ENCODE measurements around the gene IL10RB.
"Not testable (repeated sequence)": the region's sequence is repeated elsewhere in the genome, so short reads cannot be mapped to it uniquely, and the experiment has no call there.

The IL10RB gene

GRCh38 chr21:33305344-33305671 is 39.1 kb downstream of the IL10RB start:
- no peak for DNase-seq

DNA sequence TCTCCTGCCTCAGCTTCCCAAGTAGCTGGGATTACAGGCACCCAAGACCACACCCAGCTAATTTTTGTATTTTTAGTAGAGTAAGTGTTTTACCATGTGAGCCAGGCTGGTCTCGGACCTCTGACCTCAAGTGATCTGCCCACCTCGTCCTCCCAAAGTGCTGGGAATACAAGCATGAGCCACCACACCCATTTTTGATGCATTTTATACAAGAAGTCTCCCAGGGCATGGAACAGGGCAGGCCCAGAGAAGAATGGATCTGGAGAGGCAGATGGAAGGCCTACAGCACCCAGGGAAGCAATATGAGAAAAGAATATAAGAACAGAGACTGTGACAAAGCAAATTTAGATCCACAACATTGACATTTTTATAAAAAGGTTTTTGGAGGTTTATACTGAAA is 39.8 kb downstream of the IL10RB start:
- no peak for DNase-seq

DNA sequence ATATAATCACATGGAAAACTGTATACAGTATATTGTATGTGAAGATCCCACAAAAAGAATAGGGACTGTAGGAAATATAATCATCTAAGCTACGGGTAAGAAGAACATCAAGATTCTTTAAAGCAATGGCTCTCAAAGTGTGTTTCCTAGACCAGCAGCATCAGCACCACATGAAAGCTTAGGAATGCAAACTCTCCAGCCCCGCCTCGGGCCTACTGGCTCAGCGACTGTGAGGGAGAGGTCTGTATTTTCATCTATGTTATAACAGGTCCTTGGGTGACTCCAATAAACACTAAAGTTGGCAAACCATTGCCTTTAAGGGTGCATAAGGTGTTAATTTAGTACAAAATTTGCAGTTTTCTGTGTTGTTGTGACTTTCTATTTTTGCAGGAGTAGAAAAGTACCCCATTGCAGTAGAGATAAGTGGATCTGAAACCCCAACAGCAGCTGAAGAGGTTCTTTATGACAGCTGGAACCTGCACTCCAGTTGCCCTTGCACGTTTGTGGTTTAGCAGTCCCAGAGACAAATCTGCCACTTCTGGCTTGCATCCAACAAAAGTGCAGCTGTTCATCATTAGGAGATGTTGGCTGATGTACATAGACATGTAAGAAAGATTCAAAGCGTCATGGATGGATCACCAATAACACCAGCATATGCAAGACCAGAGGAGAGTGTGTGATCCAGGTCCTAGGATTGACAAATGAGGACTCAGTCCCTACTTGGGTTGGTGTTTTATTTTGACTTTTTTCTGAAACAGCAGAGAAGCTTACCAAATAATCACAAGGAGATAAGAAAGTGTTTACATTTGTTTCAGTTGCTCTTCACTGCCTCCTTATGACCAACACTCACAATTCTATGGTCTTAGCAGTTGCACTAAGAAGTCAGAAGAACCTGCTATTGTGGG is 42.7 kb downstream of the IL10RB start:
- DNase-seq, result peak; percentile 34

GRCh38 chr21:33309778-33310177 is 43.6 kb downstream of the IL10RB start:
- DNase-seq, result no peak

DNA sequence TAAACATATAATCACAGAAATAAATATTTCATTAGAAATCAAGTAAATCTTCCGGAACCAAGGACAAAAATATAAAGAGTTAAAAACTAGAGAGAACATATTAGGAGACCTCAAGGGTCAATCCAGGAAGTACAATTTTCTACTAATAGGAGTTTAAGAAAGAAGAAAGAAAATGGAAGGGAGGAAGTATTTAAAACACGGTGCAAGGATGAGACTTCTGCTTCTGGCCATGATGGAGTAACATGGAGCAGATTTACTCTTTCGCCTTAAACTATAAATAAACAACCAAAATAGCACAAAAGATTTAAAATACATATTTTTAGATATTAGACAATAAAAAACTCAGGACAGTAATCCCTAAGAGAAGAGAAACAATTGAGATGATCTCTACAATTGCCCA is 46.0 kb downstream of the IL10RB start:
- DNase-seq, result no peak

GRCh38 chr21:33313183-33313582 is 47.0 kb downstream of the IL10RB start:
- DNase-seq, result no peak

- DNase-seq, result no peak
Measured at GRCh38 chr21:33313611-33314010, 47.4 kb downstream of the IL10RB start.

GRCh38 chr21:33314111-33314510 is 47.9 kb downstream of the IL10RB start:
- DNase-seq, result no peak

DNA sequence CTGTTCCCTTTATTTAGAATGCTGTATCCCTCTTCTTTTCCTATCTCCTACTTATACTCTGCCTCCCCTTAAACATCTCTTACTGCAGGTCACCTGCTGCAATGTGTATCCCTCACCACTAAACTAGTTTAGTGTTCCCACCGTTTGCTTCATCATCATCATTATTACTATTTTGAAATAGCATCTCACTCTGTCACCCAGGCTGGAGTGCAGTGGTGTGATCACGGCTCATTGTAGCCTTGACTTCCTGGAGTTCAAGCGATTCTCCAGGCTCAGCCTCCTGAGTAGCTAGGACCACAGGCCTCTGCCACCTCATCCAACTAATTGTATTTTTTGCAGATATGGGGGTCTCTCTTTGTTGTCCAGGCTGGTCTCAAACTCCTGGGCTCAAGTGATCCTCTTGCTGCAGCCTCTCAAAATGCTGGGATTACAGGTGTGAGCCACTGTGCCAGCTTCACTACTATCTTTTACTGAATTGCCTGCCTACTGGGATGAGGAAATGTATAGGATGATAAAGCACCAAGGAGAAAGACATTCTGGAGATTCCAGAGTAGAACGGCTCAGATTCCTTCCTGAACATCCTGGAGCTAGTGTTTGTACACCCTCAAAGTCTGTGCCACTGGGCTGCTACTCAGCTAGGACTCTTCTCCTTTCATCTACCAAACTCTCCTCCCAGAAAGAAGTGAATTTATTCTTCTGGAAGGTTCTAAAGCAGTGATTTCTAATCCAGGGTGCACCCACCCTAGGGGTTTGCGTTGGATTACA is 50.0 kb downstream of the IL10RB start:
- no peak for DNase-seq

- DNase-seq, result no peak
Measured at GRCh38 chr21:33317145-33317544, 51.0 kb downstream of the IL10RB start.

DNA sequence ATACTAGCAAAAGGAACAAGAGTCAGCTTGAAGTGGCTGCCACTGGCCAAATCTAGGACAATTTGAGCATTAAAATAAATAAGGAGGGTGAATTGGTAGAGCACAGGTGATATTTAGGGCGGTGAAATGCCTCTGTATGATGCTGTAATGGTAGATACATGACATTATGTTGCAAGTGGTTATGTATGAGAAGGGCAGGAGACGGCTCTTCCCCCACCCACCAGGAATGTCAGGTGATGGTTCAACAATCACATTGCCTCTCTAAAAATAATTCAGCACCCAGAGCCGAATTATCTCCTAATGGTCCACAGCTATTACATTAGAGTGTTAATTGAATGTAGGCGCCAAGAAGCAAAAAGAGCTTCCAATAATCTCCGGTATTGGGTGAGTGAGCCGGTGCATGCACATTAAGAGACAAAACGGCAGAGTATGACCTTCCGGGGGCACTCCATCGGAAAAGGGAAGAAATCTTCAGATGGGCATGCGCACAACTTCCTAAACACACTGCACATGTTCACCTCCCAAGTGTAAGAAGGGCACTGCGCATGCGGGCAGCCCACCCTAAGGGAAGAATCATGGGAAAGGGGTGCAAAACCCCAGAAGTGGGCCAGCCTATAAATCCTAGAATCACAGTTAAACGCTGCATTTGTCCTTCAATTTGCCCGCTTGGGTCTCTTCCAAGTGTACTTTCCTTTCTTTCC is 51.8 kb downstream of the IL10RB start:
- DNase-seq, result no peak

DNA sequence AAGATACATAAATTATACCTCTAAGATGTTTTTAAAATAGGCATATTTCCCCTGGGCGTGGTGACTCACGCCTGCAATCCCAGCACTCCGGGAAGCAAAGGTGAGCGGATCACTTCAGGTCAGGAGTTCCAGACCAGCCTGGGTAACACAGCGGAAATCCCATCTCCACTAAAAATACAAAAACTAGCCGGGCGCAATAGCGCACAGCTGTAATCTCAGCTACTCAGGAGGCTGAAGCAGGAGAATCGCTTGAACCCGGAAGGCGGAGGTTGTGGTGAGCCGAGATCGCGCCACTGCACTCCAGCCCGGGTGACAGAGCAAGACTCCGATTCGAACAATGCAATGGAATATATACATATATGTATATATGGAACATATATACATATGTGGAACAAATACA is 54.8 kb downstream of the IL10RB start:
- not testable (repeated sequence) for DNase-seq

DNA sequence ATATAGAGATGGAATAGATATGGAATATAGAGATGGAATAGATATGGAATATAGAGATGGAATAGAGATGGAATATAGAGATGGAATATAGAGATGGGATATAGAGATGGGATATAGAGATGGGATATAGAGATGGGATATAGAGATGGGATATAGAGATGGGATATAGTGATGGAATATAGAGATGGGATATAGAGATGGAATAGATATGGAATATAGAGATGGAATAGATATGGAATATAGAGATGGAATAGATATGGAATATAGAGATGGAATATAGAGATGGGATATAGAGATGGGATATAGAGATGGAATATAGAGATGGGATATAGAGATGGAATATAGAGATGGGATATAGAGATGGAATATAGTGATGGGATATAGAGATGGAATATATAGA is 57.4 kb downstream of the IL10RB start:
- DNase-seq, result not testable (repeated sequence)

- peak; percentile 98 for DNase-seq
Measured at GRCh38 chr21:33324291-33325221, 58.4 kb downstream of the IL10RB start, which contains the start of gene IFNAR1. TSS of gene IFNAR1 (plus strand) at chr21:33324970. CDS start at chr21:33325056, 86 bp downstream.

DNA sequence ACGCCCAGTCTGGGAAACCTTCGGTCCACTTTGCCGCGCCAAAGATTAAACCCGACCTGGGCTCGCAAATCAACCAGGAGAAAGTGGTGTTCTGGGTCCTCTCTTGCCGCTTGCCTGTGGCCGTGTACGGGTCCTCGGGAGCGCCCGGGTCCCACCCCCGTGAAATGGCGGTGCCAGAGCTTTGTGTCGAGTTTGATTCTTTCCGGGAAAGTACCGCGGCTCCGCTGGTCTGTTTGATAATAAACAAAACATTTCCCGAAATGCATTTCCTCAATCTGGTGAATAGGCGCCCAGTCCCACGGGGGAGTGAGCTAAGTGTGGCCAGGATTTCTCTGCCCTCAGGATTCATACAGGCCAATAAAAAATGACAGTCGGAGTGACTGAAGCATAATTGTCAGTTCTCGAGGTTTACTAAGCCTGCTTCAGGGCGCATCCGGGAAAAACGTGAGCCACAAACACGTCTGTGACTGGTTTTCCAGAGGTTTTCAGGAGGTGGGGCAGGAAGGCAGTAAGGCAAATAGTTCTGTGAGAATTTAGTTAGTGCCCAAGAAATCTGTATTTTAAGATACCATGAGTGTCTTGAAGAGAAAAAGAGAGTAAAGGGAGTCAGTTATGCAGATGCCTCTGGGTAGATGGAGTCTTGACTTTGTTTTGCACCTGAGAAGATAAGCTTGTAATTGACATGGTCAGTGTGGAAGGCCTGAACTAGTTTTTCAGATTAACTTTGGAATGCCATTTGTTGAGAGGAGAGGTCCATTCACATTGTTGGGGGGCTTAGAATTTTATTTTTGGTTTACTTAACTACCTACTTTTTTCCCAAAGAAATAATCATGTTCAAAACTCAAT is 59.3 kb downstream of the IL10RB start:
- DNase-seq, result peak; percentile 77

- no peak for DNase-seq
Measured at GRCh38 chr21:33327326-33327725, 61.2 kb downstream of the IL10RB start.

DNA sequence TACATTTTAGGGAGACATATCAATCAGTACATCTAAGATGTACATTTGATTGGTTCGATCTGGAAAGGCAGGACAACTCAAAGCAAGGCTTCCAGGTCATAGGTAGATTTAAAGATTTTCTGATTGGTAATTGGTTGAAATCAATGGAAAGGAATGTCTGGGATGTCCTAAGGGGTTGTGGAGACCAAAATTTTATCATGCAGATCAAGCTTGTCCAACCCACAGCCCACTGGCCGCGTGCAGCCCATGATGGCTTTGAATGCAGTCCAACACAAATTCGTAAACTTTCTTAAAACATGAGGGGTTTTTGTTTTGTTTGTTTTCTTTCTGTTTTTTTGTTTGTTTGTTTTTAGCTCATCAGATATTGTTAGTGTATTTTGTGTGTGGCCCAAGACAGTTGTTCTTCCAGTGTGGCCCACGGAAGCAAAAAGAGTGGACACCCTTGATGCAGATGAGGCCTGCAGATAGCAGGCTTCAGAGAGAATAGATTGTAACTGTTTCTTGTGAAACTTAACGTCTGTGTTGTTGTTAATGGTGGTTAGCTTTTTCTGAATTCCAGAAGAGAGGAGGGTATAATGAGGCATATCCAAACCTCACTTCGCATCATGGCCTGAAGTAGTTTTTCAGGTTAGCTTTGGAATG is 61.7 kb downstream of the IL10RB start:
- DNase-seq, result no peak

DNA sequence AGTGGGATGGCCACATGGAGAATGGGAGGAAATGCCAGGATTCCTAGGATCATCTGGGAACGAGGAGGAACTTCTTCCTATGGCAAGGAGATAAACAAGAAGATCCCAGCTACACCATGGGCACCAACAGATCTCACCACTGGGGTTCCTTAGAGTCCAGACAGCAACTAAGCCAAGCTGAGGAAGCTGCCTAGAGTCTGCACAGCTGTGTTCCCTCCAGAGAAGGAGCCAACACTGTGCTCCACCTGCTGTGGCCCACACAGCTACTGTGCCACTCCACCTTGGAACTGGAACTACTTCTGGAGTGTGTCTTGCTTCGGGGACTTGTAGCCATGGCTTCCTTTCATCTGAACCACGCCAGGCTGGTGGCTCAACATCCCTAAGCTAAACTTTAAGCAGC is 64.6 kb downstream of the IL10RB start:
- DNase-seq, result no peak

DNA sequence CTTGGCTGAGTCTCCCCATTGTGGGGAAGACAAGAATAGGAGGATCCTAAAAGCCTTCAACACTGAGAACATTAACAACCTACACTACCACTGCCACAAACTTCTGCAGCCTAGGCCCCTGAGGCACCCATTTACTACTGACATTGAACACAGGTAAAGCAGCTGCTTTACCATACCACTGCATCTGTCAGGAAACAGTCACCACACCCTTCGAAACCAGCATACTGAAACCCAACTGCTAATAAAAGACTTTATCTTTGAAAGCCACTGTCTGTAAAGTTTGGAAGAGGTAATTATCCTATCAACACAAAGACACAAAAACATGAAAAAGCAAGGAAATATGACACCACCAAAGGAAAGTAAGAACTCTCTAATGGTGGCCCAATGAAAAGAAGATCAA is 66.0 kb downstream of the IL10RB start:
- DNase-seq, result peak; percentile 28

- no peak for DNase-seq
Measured at GRCh38 chr21:33334191-33334590, 68.0 kb downstream of the IL10RB start.

GRCh38 chr21:33334824-33335223 is 68.7 kb downstream of the IL10RB start:
- no peak for DNase-seq

Data from CD4-positive, alpha-beta T cell treated with Interleukin-15 for 1 hour (primary cell).